ENCODE results near the gene THNSL1.
"Not testable (repeated sequence)": the region's sequence is repeated elsewhere in the genome, so short reads cannot be mapped to it uniquely, and the experiment has no call there.

The THNSL1 gene

DNA sequence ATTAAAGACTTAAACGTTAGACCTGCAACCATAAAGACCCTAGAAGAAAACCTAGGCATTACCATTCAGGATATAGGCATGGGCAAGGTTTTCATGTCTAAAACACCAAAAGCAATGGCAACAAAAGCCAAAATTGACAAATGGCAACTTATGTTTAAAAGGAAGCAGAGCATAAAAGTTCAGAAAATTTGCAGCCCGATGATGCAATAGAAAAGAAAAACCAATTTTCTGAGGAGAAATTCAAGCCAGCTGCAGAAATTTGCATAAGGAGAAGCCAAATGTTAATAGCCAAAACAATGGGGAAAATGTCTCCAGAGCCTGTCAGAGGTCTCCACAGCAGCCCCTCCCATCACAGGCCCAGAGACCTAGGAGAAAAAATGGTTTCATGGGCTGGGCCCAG is 4.8 kb upstream of the THNSL1 start:
- not testable (repeated sequence) for DNase-seq

DNA sequence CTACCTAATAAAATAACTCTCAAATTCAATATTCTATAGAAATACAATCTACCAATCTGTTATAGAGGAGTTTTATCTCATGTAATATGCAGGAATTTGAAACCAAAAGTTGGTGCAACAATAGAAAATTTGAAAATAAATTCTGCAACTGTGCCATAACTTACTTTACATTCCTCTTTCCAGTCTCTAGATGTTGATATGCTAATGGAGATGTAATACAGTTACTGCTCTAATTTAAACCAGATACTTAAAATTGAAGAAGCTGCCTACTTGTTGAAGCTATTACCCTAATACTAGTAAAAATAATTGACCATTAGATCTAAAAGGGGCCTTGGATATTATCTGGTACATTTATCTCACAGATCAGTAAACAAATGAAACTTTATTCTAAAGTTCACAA is 1.8 kb upstream of the THNSL1 start:
- no peak for DNase-seq

- DNase-seq = peak; percentile 80 to 84
These were observed 510 bp upstream of the THNSL1 start, which contains the start of gene ENKUR for GRCh38 chr10:25015828-25016375. Gene ENKUR (minus strand): TSS chr10:25016158. CDS start chr10:25015936, 222 bp downstream.

DNA sequence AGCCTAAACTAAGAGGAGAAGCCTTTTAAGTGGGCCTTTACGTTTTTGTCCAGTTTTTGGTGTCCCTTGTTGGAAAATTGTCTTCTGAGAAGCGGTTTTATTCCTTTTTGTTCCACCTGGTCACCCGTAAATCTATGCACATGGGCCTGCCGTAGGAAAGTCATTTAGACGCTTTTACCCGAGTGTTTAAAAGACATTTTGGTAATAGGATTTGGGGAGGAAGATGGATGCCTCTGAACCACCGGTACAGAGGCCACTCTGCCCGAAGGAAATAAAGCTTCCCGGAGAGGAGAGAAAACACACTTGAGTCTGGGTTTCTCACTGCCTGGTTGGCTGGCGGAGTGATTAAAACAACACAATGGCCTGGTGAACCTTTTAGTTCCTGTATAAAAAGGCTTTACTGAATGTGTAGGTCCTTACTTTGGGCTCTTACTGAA is 760 bp downstream of the THNSL1 start:
- DNase-seq = peak; percentile 23 to 52

DNA sequence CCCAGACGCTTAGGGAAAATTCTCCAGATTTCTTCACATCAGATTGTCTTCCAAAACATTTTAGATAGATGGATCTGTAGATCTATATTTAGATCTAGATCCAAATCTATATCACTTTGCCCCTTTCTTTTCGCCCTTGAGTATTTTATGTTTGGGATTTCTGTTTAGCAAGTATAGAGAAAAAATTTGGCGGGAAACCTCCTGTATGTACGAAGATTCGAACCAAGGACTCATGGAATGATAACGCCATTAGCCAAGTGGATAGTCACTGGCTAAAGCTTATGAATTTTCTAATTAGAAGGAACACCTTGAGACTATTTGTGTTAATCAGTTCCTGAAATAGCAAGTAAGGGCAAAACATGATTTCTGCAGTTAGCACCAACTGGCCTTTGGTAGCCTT is 1.2 kb downstream of the THNSL1 start:
- DNase-seq = no peak

DNA sequence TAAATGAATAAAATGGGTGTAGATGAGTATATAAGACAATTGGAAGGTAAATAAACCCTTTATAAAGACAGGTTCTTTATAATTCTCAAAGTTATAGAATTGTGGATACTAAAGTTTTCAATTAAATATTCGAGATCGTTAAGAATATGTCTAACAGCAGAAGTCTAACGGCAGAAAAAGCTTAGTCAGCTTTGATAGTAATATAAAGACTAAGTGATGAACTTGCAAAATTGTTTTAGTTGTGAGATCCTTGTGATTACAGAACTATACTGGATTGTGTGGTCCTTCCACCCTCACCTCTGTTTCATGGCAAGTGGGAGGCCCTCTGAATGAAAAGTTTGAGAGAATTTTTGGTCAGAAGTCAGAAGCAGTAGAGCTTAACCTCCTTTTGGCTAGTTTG is 2.3 kb downstream of the THNSL1 start:
- no peak for DNase-seq

GRCh38 chr10:25023278-25023677 is 6.9 kb downstream of the THNSL1 start:
- DNase-seq = no peak

DNA sequence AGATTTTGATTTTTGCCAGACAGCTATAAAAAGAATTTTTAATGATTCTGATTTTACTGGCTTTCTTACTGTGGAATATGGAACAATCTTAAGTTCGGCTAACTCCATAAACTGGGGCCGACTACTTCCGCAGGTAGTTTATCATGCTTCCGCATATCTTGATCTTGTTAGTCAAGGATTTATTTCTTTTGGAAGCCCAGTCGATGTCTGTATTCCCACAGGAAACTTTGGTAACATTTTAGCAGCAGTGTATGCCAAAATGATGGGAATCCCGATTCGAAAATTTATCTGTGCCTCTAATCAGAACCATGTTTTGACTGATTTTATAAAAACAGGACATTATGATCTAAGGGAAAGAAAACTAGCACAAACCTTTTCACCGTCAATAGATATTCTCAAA is 8.1 kb downstream of the THNSL1 start:
- no peak for DNase-seq

- no peak for DNase-seq
These were observed 10.1 kb downstream of the THNSL1 start for GRCh38 chr10:25026463-25026862.

DNA sequence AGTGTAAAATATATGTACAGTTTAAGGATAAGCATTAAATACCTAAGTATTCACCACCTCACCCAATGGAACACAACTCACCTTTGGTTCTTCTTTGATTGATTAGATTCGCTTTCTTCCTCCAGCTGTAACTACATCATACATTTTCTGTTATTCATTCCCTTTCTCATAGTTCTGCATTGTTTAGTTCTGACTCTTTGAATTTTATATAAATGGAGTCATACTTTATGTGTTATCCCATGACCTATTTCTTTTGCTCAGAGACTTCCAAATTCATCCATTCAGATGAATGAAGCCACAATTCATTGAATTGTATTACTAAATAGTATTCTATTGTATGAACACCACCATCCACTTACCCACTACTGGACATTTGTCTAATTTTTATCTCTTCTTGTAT is 12.3 kb downstream of the THNSL1 start:
- DNase-seq = no peak

DNA sequence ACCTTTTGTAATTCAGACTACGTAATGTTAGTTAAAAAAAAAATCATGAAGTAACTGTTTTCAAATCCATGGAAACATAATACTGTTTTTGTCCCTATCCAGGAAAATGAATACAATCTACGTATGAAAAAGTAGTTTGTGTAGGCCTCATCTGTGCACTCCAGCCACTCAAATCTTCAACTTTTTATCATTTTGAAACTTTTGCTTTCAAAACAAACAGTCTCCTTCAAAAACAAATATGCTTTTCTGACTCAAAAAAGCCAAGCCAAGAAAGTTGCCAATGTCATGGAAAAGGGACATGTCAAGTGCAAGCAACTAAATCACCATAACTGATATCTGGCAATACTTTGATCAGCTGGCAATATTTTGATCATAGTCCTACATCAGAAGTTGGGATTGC is 13.1 kb downstream of the THNSL1 start:
- no peak for DNase-seq

- DNase-seq = no peak
These were observed 20.0 kb downstream of the THNSL1 start for GRCh38 chr10:25036381-25036780.

GRCh38 chr10:25038325-25038724 is 21.9 kb downstream of the THNSL1 start:
- no peak for DNase-seq

DNA sequence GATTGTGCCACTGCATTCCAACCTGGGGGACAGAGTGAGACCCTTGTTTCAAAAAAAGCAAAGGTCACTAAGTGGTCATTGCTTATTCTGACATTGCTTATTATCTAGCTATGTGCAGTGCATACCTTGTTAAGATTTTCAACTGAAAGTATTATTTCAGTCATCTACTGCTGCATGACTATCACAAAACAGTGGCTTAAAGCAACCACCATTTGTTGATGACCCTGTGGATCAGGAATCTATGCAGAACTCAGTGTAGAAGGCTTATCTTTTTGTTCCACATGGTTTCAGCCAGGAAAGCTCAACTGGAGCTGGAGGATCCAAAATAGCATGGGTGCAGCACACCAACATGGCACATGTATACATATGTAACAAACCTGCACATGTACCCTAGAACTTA is 23.1 kb downstream of the THNSL1 start:
- DNase-seq = no peak

DNA sequence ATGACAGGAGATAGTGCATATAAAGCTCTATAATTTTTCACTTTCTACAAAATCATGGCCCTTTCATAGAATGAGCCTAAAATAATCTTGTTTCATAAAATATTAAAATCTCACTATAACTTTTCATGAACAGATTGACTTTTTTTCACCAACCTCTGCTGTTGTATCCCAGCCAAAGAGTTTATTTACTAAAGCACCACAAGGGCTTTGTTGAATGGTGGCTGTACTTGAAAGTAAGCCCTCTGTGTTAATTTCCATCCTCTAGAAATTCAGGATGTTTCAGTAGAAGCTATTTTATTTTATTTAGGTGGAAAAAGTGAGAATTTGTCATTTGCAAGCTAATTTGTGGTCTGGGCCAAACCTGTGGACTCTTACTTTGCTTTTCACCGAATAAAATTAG is 30.2 kb downstream of the THNSL1 start:
- no peak for DNase-seq

GRCh38 chr10:25047088-25047487 is 30.7 kb downstream of the THNSL1 start:
- DNase-seq = no peak

GRCh38 chr10:25047591-25048301 is 31.3 kb downstream of the THNSL1 start:
- DNase-seq = no peak

GRCh38 chr10:25048450-25048849 is 32.0 kb downstream of the THNSL1 start:
- no peak for DNase-seq

DNA sequence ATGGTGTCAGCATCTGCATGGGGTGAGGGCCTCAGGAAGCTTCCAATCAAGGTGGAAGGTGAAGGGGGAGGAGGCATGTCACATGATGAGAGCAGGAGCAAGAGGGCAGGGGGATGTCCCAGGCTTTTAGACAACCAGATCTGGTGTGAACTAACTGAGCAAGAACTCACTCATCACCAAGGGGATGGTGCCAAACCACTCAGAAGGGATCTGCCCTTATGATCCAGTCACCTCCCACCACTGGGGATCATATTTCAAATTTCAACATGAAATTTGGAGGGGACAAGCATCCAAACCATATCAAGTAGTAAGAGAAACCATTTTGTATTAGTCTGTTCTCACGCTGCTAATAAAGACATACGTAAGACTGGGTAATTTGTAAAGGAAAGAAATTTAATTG is 33.6 kb downstream of the THNSL1 start:
- no peak for DNase-seq

- no peak for DNase-seq
These were observed 34.0 kb downstream of the THNSL1 start for GRCh38 chr10:25050402-25050801.

- DNase-seq = no peak
These were observed 35.6 kb downstream of the THNSL1 start for GRCh38 chr10:25052012-25052411.

GRCh38 chr10:25056726-25057125 is 40.3 kb downstream of the THNSL1 start:
- DNase-seq = no peak

GRCh38 chr10:25057886-25058285 is 41.5 kb downstream of the THNSL1 start:
- DNase-seq = no peak

- no peak for DNase-seq
These were observed 43.6 kb downstream of the THNSL1 start for GRCh38 chr10:25059990-25060389.

- no peak for DNase-seq
These were observed 44.7 kb downstream of the THNSL1 start for GRCh38 chr10:25061125-25061524.
